WTC11 (cell line): Measurements from ENCODE around the gene VWC2. TPM values are rescaled to one million over a fixed set of nuclear protein-coding genes. Genes with fewer than 3 reads are reported as not detected.

Experiments
- ATAC-seq: fragments of 200-7000 bp; cut with Tn5 transposase; 2 replicates; pipeline ENCODE4 v1.10.0; 2021; ENCODE audit warnings: mild to moderate bottlenecking, moderate library complexity
- CTCF ChIA-PET: fragments of 300-600 bp; sonication (Branson Sonifier 250); formaldehyde crosslinking; loops from one replicate; lab custom pipeline; 2021; ENCODE audit warnings: antibody characterized with exemption; lab: Charles Lee
- POLR2A ChIA-PET: fragments of 350-600 bp; sonication (Branson Sonifier 250); formaldehyde crosslinking; loops from one replicate; lab custom pipeline; 2021; ENCODE audit warnings: antibody characterized with exemption; lab: Charles Lee
- DNase-seq: peaks from one replicate; pipeline ENCODE4 v3.0.0; 2021; ENCODE audit warnings: low spot score
- H3K27ac Mint-ChIP-seq: 2 replicates; pipeline ENCODE4 v1.8.0; 2021; ENCODE audit warnings: mixed read lengths
- H3K27me3 Mint-ChIP-seq: 2 replicates; pipeline ENCODE4 v1.8.0; 2021; ENCODE audit warnings: low read depth, mild to moderate bottlenecking, moderate library complexity, mixed read lengths
- H3K36me3 Mint-ChIP-seq: 2 replicates; pipeline ENCODE4 v1.8.0; 2021; ENCODE audit warnings: mixed read lengths
- H3K4me1 Mint-ChIP-seq: 2 replicates; pipeline ENCODE4 v1.8.0; 2022; ENCODE audit warnings: mixed read lengths
- H3K4me3 Mint-ChIP-seq: 2 replicates; pipeline ENCODE4 v1.8.0; 2021; ENCODE audit warnings: mild to moderate bottlenecking, moderate library complexity, mixed read lengths
- H3K9me3 Mint-ChIP-seq: 2 replicates; pipeline ENCODE4 v1.8.0; 2021; ENCODE audit warnings: mixed read lengths
- ATF2 ChIP-seq: sonication (generic); formaldehyde crosslinking; IDR thresholded peaks from 2 replicates; pipeline ENCODE4 v1.8.1; 2022; ENCODE audit warnings: low read depth, missing genetic modification reagents, borderline replicate concordance
- CREB1 ChIP-seq: sonication (generic); formaldehyde crosslinking; IDR thresholded peaks from 2 replicates; pipeline ENCODE4 v1.8.0; 2023; ENCODE audit warnings: mild to moderate bottlenecking, missing genetic modification reagents
- ELF4 ChIP-seq: sonication (generic); formaldehyde crosslinking; IDR thresholded peaks from 2 replicates; pipeline ENCODE4 v1.8.1; 2022; ENCODE audit warnings: low read depth, mild to moderate bottlenecking, moderate library complexity, missing genetic modification reagents
- FOXP1 ChIP-seq: sonication (generic); formaldehyde crosslinking; IDR thresholded peaks from 2 replicates; pipeline ENCODE4 v1.8.0; 2022; ENCODE audit warnings: missing genetic modification reagents, mild to moderate bottlenecking, moderate library complexity, borderline replicate concordance
- IRF2 ChIP-seq: sonication (generic); formaldehyde crosslinking; IDR thresholded peaks from 2 replicates; pipeline ENCODE4 v1.8.0; 2022; ENCODE audit warnings: low read depth, missing genetic modification reagents, borderline replicate concordance
- KAT7 ChIP-seq: sonication (generic); formaldehyde crosslinking; IDR thresholded peaks from 2 replicates; pipeline ENCODE4 v1.8.1; 2023; ENCODE audit warnings: missing genetic modification reagents, mild to moderate bottlenecking, borderline replicate concordance
- NFATC4 ChIP-seq: fragments of 250-450 bp; sonication (Bioruptor Pico); IDR thresholded peaks from 2 replicates; pipeline ENCODE4 v1.9.0; 2021; ENCODE audit warnings: mild to moderate bottlenecking
- SMAD3 ChIP-seq: sonication (generic); formaldehyde crosslinking; IDR thresholded peaks from 2 replicates; pipeline ENCODE4 v1.8.0; 2022; ENCODE audit warnings: missing genetic modification reagents, mild to moderate bottlenecking, borderline replicate concordance
- SMAD4 ChIP-seq: sonication (generic); formaldehyde crosslinking; IDR thresholded peaks from 2 replicates; pipeline ENCODE4 v1.8.0; 2022; ENCODE audit warnings: mild to moderate bottlenecking, missing genetic modification reagents
- ZBTB43 ChIP-seq: sonication (generic); formaldehyde crosslinking; IDR thresholded peaks from 2 replicates; pipeline ENCODE4 v1.8.1; 2023; ENCODE audit warnings: mild to moderate bottlenecking, missing genetic modification reagents
- ZNF138 ChIP-seq: sonication (generic); formaldehyde crosslinking; conservative IDR thresholded peaks from 2 replicates; pipeline ENCODE4 v1.8.1; 2022; ENCODE audit warnings: mild to moderate bottlenecking, moderate library complexity, missing genetic modification reagents
- ZNF219 ChIP-seq: sonication (generic); formaldehyde crosslinking; IDR thresholded peaks from 2 replicates; pipeline ENCODE4 v1.8.0; 2023; ENCODE audit warnings: missing genetic modification reagents, mild to moderate bottlenecking, borderline replicate concordance
- ZNF281 ChIP-seq: sonication (generic); formaldehyde crosslinking; IDR thresholded peaks from 2 replicates; pipeline ENCODE4 v1.8.0; 2023; ENCODE audit warnings: mild to moderate bottlenecking, missing genetic modification reagents
- ZSCAN18 ChIP-seq: fragments of 250-450 bp; sonication (Bioruptor Pico); IDR thresholded peaks from 2 replicates; pipeline ENCODE4 v2.1.2; 2022; ENCODE audit warnings: mild to moderate bottlenecking, moderate library complexity
- total RNA-seq: library from RNA; stranded (reverse); gene quantifications from 3 replicates; pipeline ENCODE4 v1.2.3, GENCODE V29; 2021

The VWC2 gene
- total RNA-seq, 1 experiment from 2014 or later: 0.79 TPM

GRCh38 chr7:49885593-49886285, 112.3 kb downstream of the VWC2 start:
- DNase-seq (no peak), ATAC-seq (no peak)
- peaks cover 10% of the 10 kb centered on the region for H3K4me1 Mint-ChIP-seq
- H3K4me3 Mint-ChIP-seq: no peak overlapping the region
- no peak overlapping the region for H3K27ac Mint-ChIP-seq
- H3K36me3 Mint-ChIP-seq: peaks cover 17% of the 10 kb centered on the region
- H3K27me3 Mint-ChIP-seq: no peaks in the 10 kb centered on the region
- H3K9me3 Mint-ChIP-seq: peaks cover 19% of the 10 kb centered on the region
- ChIA-PET POLR2A (no interaction called here), CTCF (no interaction called here)
- TF ChIP-seq ZSCAN18: no peak
- TF ChIP-seq ZBTB43 (CRISPR knock-in tag): no peak
- TF ChIP-seq ATF2 (CRISPR knock-in tag): no peak
- TF ChIP-seq FOXP1: no peak
- no peak for TF ChIP-seq NFATC4 (CRISPR knock-in tag)
- TF ChIP-seq KAT7 (CRISPR knock-in tag): no peak
- TF ChIP-seq, all 79 proteins: peak for 0

GRCh38 chr7:49892481-49892880, 119.0 kb downstream of the VWC2 start:
- CTCF ChIA-PET: interaction anchor here (0.6 kb wide), 1 partner anchor 43 kb away, joined by 3 read pairs; no protein-coding TSS in a partner anchor
- Mint-ChIP-seq H3K4me1 (peaks cover 11% of the 10 kb centered on the region), H3K4me3 (no peak overlapping the region), H3K9me3 (peaks cover 17% of the 10 kb centered on the region), H3K36me3 (peaks cover 5% of the 10 kb centered on the region; the same call in 1 of the 2 replicates), H3K27ac (no peak overlapping the region), H3K27me3 (no peaks in the 10 kb centered on the region)
- POLR2A ChIA-PET: no interaction called here
- TF ChIP-seq SMAD3 (CRISPR knock-in tag): no peak
- TF ChIP-seq CREB1 (CRISPR knock-in tag): no peak
- TF ChIP-seq ZNF281 (CRISPR knock-in tag): no peak
- no peak for TF ChIP-seq NFATC4 (CRISPR knock-in tag)
- no peak for TF ChIP-seq ZNF138 (CRISPR knock-in tag)
- no peak for TF ChIP-seq ZNF219
- TF ChIP-seq SMAD4 (CRISPR knock-in tag): no peak
- DNase-seq (no peak), ATAC-seq (no peak)

- Mint-ChIP-seq H3K4me3 (no peak overlapping the region), H3K36me3 (peaks cover 5% of the 10 kb centered on the region; the same call in 1 of the 2 replicates), H3K27me3 (no peaks in the 10 kb centered on the region), H3K9me3 (peaks cover 17% of the 10 kb centered on the region), H3K27ac (no peak overlapping the region)
- DNase-seq (no peak), ATAC-seq (no peak)
- ChIA-PET POLR2A (no interaction called here), CTCF (no interaction called here)
- no peak for TF ChIP-seq ELF4 (CRISPR knock-in tag)
- no peak for TF ChIP-seq IRF2 (CRISPR knock-in tag)
- TF ChIP-seq, all 79 proteins: peak for 0
- peaks cover 11% of the 10 kb centered on the region for H3K4me1 Mint-ChIP-seq
These were observed 119.7 kb downstream of the VWC2 start for GRCh38 chr7:49893131-49893530.
